Neural cell (in vitro differentiated cells): ENCODE results near the gene BLTP3B. TPM values are rescaled to one million over a fixed set of nuclear protein-coding genes. Genes with fewer than 3 reads are reported as not detected.

Experiments
- H2AFZ ChIP-seq: fragments of 200-600, 300-800 bp; sonication (generic), shearing (Covaris generic); 2 replicates; pipeline ENCODE4 v1.6.0; 2014; ENCODE audit warnings: low read depth, mild to moderate bottlenecking, antibody characterized with exemption, low read length, moderate library complexity
- H3F3A ChIP-seq: fragments of 200-600 bp; shearing (Covaris generic); 2 replicates; pipeline ENCODE4 v1.6.1; 2016; ENCODE audit warnings: mild to moderate bottlenecking, moderate library complexity, mixed read lengths, antibody characterized with exemption, low read length; ENCODE audit not compliant: insufficient read depth, poor library complexity, severe bottlenecking
- H3K27ac ChIP-seq: fragments of 200-600, 300-800 bp; sonication (generic), shearing (Covaris generic); 2 replicates; pipeline ENCODE4 v1.5.1; 2014; ENCODE audit warnings: mild to moderate bottlenecking, low read length, moderate library complexity
- H3K27me3 ChIP-seq: fragments of 300-800, 200-600 bp; sonication (generic), shearing (Covaris generic); 2 replicates; pipeline ENCODE4 v1.6.0; 2014; ENCODE audit warnings: mild to moderate bottlenecking, low read depth, low read length, moderate library complexity; ENCODE audit not compliant: insufficient read depth
- H3K36me3 ChIP-seq: fragments of 300-800, 200-600 bp; sonication (generic), shearing (Covaris generic); 2 replicates; pipeline ENCODE4 v1.5.1; 2014; ENCODE audit warnings: mild to moderate bottlenecking, antibody characterized with exemption, low read length, moderate library complexity; ENCODE audit not compliant: insufficient read depth
- H3K4me2 ChIP-seq: fragments of 300-800, 200-600 bp; sonication (generic), shearing (Covaris generic); 2 replicates; pipeline ENCODE4 v1.6.0; 2014; ENCODE audit warnings: mild to moderate bottlenecking, low read length
- H3K4me3 ChIP-seq: fragments of 300-800, 200-600 bp; sonication (generic), shearing (Covaris generic); 2 replicates; pipeline ENCODE4 v1.5.1; 2014; ENCODE audit warnings: mild to moderate bottlenecking, low read length, moderate library complexity
- H3K79me2 ChIP-seq: fragments of 200-600 bp; shearing (Covaris generic); replicated peaks from 2 replicates; pipeline ENCODE4 v1.6.0; 2014; ENCODE audit warnings: mild to moderate bottlenecking, low read length, moderate library complexity; ENCODE audit not compliant: insufficient read depth
- H3K9ac ChIP-seq: fragments of 300-800, 200-600 bp; sonication (generic), shearing (Covaris generic); 2 replicates; pipeline ENCODE4 v1.6.1; 2016; ENCODE audit warnings: mild to moderate bottlenecking, low read length, mixed read lengths
- H3K9me2 ChIP-seq: fragments of 200-600 bp; shearing (Covaris generic); 2 replicates; pipeline ENCODE4 v1.6.1; 2016; ENCODE audit warnings: mild to moderate bottlenecking, low read length, mixed read lengths; ENCODE audit not compliant: insufficient read depth
- H3K9me3 ChIP-seq: fragments of 200-600, 300-800 bp; sonication (generic), shearing (Covaris generic); 2 replicates; pipeline ENCODE4 v1.6.1; 2016; ENCODE audit warnings: mild to moderate bottlenecking, mixed run types, low read length, moderate library complexity, mixed read lengths
- H4K20me1 ChIP-seq: fragments of 200-600 bp; shearing (Covaris generic); 2 replicates; pipeline ENCODE4 v1.6.1; 2016; ENCODE audit warnings: mild to moderate bottlenecking, mixed run types; ENCODE audit not compliant: insufficient read depth
- EP300 ChIP-seq: fragments of 450-650 bp; conservative IDR thresholded peaks from 2 replicates; pipeline ENCODE4 v1.6.1; 2014; ENCODE audit warnings: antibody characterized with exemption, mild to moderate bottlenecking, moderate library complexity; ENCODE audit not compliant: poor library complexity, severe bottlenecking
- EZH2 ChIP-seq: fragments of 200-600, 300-800 bp; shearing (Covaris generic), sonication (generic); IDR thresholded peaks from 2 replicates; pipeline ENCODE4 v1.6.1; 2014; ENCODE audit warnings: antibody characterized with exemption, low read length, borderline replicate concordance, mild to moderate bottlenecking; ENCODE audit not compliant: insufficient read depth, poor library complexity, severe bottlenecking
- MXI1 ChIP-seq: fragments of 450-650 bp; conservative IDR thresholded peaks from 2 replicates; pipeline ENCODE4 v1.6.1; 2014; ENCODE audit warnings: antibody characterized with exemption, mild to moderate bottlenecking; ENCODE audit not compliant: poor library complexity, severe bottlenecking
- POLR2AphosphoS5 ChIP-seq: IDR thresholded peaks from 2 replicates; pipeline ENCODE4 v1.6.1; 2012
- RAD21 ChIP-seq: fragments of 450-650 bp; conservative IDR thresholded peaks from 2 replicates; pipeline ENCODE4 v1.6.1; 2014; ENCODE audit warnings: antibody characterized with exemption, mild to moderate bottlenecking, moderate library complexity
- SMC3 ChIP-seq: fragments of 450-650 bp; conservative IDR thresholded peaks from 2 replicates; pipeline ENCODE4 v1.6.1; 2014; ENCODE audit warnings: antibody characterized with exemption, mild to moderate bottlenecking, moderate library complexity; ENCODE audit not compliant: poor library complexity
- TAF1 ChIP-seq: IDR thresholded peaks from 2 replicates; pipeline ENCODE4 v1.6.1; 2012; ENCODE audit warnings: low read depth
- polyA plus RNA-seq: library from polyadenylated mRNA; depleted of rRNA; stranded (reverse); fragments of >200 nt; gene quantifications from 2 replicates; pipeline ENCODE4 v1.2.3, GENCODE V29; 2014
- TF ChIP-seq, protein P1 (sequence below): IDR thresholded peaks from 2 replicates; pipeline ENCODE4 v1.6.1; 2012; ENCODE audit warnings: borderline replicate concordance
- TF ChIP-seq, protein P2 (sequence below): fragments of 450-650 bp; IDR thresholded peaks from 2 replicates; pipeline ENCODE4 v1.5.1; 2014; ENCODE audit warnings: antibody characterized with exemption, mild to moderate bottlenecking, moderate library complexity; ENCODE audit not compliant: poor library complexity, severe bottlenecking

The BLTP3B gene
- polyA plus RNA-seq, 1 donor from 2014 or later: 31.6 TPM

GRCh38 chr12:100110276-100110675, 32.4 kb downstream of the BLTP3B start:
- TF ChIP-seq SMC3 (no peak), MXI1 (no peak), RAD21 (no peak), EP300 (no peak), TAF1 (no peak), EZH2 (no peak), POLR2AphosphoS5 (no peak)
- TF ChIP-seq, protein P1, sequence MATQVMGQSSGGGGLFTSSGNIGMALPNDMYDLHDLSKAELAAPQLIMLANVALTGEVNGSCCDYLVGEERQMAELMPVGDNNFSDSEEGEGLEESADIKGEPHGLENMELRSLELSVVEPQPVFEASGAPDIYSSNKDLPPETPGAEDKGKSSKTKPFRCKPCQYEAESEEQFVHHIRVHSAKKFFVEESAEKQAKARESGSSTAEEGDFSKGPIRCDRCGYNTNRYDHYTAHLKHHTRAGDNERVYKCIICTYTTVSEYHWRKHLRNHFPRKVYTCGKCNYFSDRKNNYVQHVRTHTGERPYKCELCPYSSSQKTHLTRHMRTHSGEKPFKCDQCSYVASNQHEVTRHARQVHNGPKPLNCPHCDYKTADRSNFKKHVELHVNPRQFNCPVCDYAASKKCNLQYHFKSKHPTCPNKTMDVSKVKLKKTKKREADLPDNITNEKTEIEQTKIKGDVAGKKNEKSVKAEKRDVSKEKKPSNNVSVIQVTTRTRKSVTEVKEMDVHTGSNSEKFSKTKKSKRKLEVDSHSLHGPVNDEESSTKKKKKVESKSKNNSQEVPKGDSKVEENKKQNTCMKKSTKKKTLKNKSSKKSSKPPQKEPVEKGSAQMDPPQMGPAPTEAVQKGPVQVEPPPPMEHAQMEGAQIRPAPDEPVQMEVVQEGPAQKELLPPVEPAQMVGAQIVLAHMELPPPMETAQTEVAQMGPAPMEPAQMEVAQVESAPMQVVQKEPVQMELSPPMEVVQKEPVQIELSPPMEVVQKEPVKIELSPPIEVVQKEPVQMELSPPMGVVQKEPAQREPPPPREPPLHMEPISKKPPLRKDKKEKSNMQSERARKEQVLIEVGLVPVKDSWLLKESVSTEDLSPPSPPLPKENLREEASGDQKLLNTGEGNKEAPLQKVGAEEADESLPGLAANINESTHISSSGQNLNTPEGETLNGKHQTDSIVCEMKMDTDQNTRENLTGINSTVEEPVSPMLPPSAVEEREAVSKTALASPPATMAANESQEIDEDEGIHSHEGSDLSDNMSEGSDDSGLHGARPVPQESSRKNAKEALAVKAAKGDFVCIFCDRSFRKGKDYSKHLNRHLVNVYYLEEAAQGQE: no peak
- TF ChIP-seq, protein P2, sequence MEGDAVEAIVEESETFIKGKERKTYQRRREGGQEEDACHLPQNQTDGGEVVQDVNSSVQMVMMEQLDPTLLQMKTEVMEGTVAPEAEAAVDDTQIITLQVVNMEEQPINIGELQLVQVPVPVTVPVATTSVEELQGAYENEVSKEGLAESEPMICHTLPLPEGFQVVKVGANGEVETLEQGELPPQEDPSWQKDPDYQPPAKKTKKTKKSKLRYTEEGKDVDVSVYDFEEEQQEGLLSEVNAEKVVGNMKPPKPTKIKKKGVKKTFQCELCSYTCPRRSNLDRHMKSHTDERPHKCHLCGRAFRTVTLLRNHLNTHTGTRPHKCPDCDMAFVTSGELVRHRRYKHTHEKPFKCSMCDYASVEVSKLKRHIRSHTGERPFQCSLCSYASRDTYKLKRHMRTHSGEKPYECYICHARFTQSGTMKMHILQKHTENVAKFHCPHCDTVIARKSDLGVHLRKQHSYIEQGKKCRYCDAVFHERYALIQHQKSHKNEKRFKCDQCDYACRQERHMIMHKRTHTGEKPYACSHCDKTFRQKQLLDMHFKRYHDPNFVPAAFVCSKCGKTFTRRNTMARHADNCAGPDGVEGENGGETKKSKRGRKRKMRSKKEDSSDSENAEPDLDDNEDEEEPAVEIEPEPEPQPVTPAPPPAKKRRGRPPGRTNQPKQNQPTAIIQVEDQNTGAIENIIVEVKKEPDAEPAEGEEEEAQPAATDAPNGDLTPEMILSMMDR: no peak
- Histone ChIP-seq H3K36me3 (peaks cover 5% of the 10 kb centered on the region), H3K79me2 (peaks cover 13% of the 10 kb centered on the region), H3K9me3 (no peaks in the 10 kb centered on the region), H3K9ac (no peak overlapping the region), H2AFZ (no peak overlapping the region), H3K9me2 (no peaks in the 10 kb centered on the region), H3K27me3 (no peaks in the 10 kb centered on the region), H3K27ac (no peak overlapping the region), H4K20me1 (no peaks in the 10 kb centered on the region), H3K4me2 (no peak overlapping the region), H3F3A (no peaks in the 10 kb centered on the region), H3K4me3 (no peak overlapping the region)

DNA sequence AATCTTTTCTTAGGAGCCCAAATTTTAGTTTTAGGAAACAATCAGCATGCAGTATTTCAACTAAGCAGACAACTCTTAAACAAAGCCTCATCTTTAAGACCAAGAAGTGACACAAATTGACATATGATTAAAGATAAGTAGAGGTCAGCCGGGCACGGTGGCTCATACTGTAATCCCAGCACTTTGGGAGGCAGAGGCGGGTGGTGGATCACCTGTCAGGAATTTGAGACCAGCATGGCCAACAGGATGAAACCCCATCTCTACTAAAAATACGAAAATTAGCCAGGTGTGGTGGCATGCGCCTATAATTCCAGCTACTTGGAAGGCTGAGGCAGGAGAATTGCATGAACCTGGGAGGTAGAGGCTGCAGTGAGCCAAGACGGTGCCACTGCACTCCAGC, 35.8 kb downstream of the BLTP3B start:
- TF ChIP-seq SMC3 (no peak), POLR2AphosphoS5 (no peak), MXI1 (no peak), EZH2 (no peak), TAF1 (no peak), EP300 (no peak), RAD21 (no peak)
- TF ChIP-seq, protein P1: no peak
- TF ChIP-seq, protein P2: no peak
- no peaks in the 10 kb centered on the region for H3K27me3 ChIP-seq

More for the DNA sequence above, 35.8 kb downstream of the BLTP3B start:
- no peaks in the 10 kb centered on the region for H3K9me3 ChIP-seq
- peaks cover 5% of the 10 kb centered on the region for H3K36me3 ChIP-seq
- no peaks in the 10 kb centered on the region for H4K20me1 ChIP-seq
- no peak overlapping the region for H3K9ac ChIP-seq
- no peak overlapping the region for H2AFZ ChIP-seq
- H3K27ac ChIP-seq: no peak overlapping the region
- H3K9me2 ChIP-seq: no peaks in the 10 kb centered on the region
- H3F3A ChIP-seq: no peaks in the 10 kb centered on the region
- no peak overlapping the region for H3K4me3 ChIP-seq
- peaks cover 5% of the 10 kb centered on the region for H3K79me2 ChIP-seq
- no peak overlapping the region for H3K4me2 ChIP-seq
